GM12878 (cell line): ENCODE results near the gene TACR1. TPM values are rescaled to one million over a fixed set of nuclear protein-coding genes. Genes with fewer than 3 reads are reported as not detected.

Experiments
- ATAC-seq: fragments of 200-7000 bp; cut with Tn5 transposase; 3 replicates; pipeline ENCODE4 v1.9.1; 2020; ENCODE audit warnings: mild to moderate bottlenecking, moderate library complexity
- BruUV-seq: library from RNA; stranded (reverse); fragments of 400-500 nt; replicated peaks from 2 replicates; lab custom pipeline; 2021; lab: Mats Ljungman, UMichigan
- CTCF ChIA-PET: fragments of 300-600 bp; sonication (Branson Sonifier 250); formaldehyde crosslinking; extraction: SDS; loops from one replicate; lab custom pipeline; 2021; ENCODE audit warnings: inconsistent platforms; lab: Yijun Ruan, JAX
- POLR2A ChIA-PET: fragments of 350-600 bp; formaldehyde crosslinking; extraction: SDS; loops from one replicate; lab custom pipeline; 2021; ENCODE audit warnings: inconsistent platforms; lab: Charles Lee
- RAD21 ChIA-PET: fragments of 300-600 bp; sonication (Branson Sonifier 250); formaldehyde crosslinking; loops from one replicate; lab custom pipeline; 2023; ENCODE audit warnings: antibody characterized with exemption; ENCODE audit not compliant: unreplicated experiment; lab: Charles Lee
- SMC1A ChIA-PET: fragments of 300-600 bp; sonication (Branson Sonifier 250); formaldehyde crosslinking; loops from one replicate; lab custom pipeline; 2023; ENCODE audit not compliant: unreplicated experiment, uncharacterized antibody; lab: Charles Lee
- DNase-seq: peaks from one replicate; pipeline ENCODE4 v3.0.0-alpha.2; 2011; ENCODE audit warnings: low read depth, low spot score
- FAIRE-seq: peaks from 3 replicates; lab custom pipeline; 2011; peaks lifted over from hg19 to GRCh38; lab: Jason Lieb, UNC
- H2AFZ ChIP-seq: 2 replicates; pipeline ENCODE4 v1.6.0; 2011; ENCODE audit warnings: low read depth, low read length, control low read depth; ENCODE audit not compliant: control insufficient read depth
- H3K27ac ChIP-seq: 2 replicates; pipeline ENCODE4 v1.5.1; 2011; ENCODE audit warnings: control low read depth; ENCODE audit not compliant: control insufficient read depth, insufficient read depth
- H3K27me3 ChIP-seq, 2 experiments: replicated peaks in 1 of 2; 2 replicates each; pipeline versions ENCODE4 v1.6.0 to v1.6.1; 2011; ENCODE audit warnings: low read length in 1 of 2; ENCODE audit not compliant: control insufficient read depth in 2 of 2, insufficient read depth in 2 of 2
- H3K36me3 ChIP-seq, 2 experiments: 2 replicates each; pipeline ENCODE4 v1.5.1; 2011; ENCODE audit warnings: low read length in 1 of 2; ENCODE audit not compliant: control insufficient read depth in 2 of 2, insufficient read depth in 2 of 2
- H3K4me1 ChIP-seq: 2 replicates; pipeline ENCODE4 v1.6.1; 2011; ENCODE audit warnings: mild to moderate bottlenecking, low read length, moderate library complexity, mixed read lengths; ENCODE audit not compliant: control insufficient read depth, insufficient read depth
- H3K4me2 ChIP-seq: 2 replicates; pipeline ENCODE4 v1.6.0; 2011; ENCODE audit warnings: control low read depth; ENCODE audit not compliant: control insufficient read depth, insufficient read depth
- H3K4me3 ChIP-seq: fragments of 200-600 bp; sonication (generic); 2 replicates; pipeline ENCODE4 v1.5.1; 2016
- H3K79me2 ChIP-seq: 2 replicates; pipeline ENCODE4 v1.6.0; 2011; ENCODE audit warnings: low read length; ENCODE audit not compliant: control insufficient read depth, insufficient read depth
- H3K9ac ChIP-seq: 2 replicates; pipeline ENCODE4 v1.8.0; 2011; ENCODE audit warnings: low read length, control low read depth, mixed read lengths; ENCODE audit not compliant: control insufficient read depth, insufficient read depth
- H3K9me3 ChIP-seq: replicated peaks from 3 replicates; pipeline ENCODE4 v1.5.1; 2011; ENCODE audit warnings: mild to moderate bottlenecking, low read length; ENCODE audit not compliant: control insufficient read depth, insufficient read depth
- H4K20me1 ChIP-seq: 2 replicates; pipeline ENCODE4 v1.6.0; 2011; ENCODE audit not compliant: control insufficient read depth, insufficient read depth
- ASH2L ChIP-seq: fragments of 300-600, 200-600 bp; sonication (generic); IDR thresholded peaks from 2 replicates; pipeline ENCODE4 v1.6.1; 2017; ENCODE audit warnings: low read depth, mild to moderate bottlenecking, borderline replicate concordance
- CBX5 ChIP-seq: sonication (generic); IDR thresholded peaks from 2 replicates; pipeline ENCODE4 v1.6.1; 2016; ENCODE audit warnings: low read depth, moderate library complexity, mild to moderate bottlenecking, inconsistent platforms
- DPF2 ChIP-seq: fragments of 450-650 bp; IDR thresholded peaks from 2 replicates; pipeline ENCODE4 v1.6.1; 2017; ENCODE audit warnings: mild to moderate bottlenecking
- E2F8 ChIP-seq: fragments of 450-650 bp; IDR thresholded peaks from 2 replicates; pipeline ENCODE4 v1.6.1; 2018; ENCODE audit warnings: mild to moderate bottlenecking, low read depth, moderate library complexity; ENCODE audit not compliant: partially characterized antibody
- HCFC1 ChIP-seq: fragments of 150-350 bp; IDR thresholded peaks from 2 replicates; pipeline ENCODE4 v1.6.1; 2014; ENCODE audit warnings: low read length
- HDGF ChIP-seq: fragments of 450-650 bp; IDR thresholded peaks from 2 replicates; pipeline ENCODE4 v1.6.1; 2016; ENCODE audit warnings: antibody characterized with exemption
- LARP7 ChIP-seq: fragments of 450-650 bp; IDR thresholded peaks from 2 replicates; pipeline ENCODE4 v1.6.1; 2017; ENCODE audit warnings: mild to moderate bottlenecking
- MEF2A ChIP-seq: IDR thresholded peaks from 2 replicates; pipeline ENCODE4 v1.6.1; 2011; ENCODE audit warnings: low read depth, mild to moderate bottlenecking, low read length, moderate library complexity; ENCODE audit not compliant: insufficient read depth
- RELB ChIP-seq: fragments of 450-650 bp; IDR thresholded peaks from 2 replicates; pipeline ENCODE4 v1.6.1; 2017; ENCODE audit warnings: low read depth, mild to moderate bottlenecking, moderate library complexity
- SIN3A ChIP-seq: IDR thresholded peaks from 2 replicates; pipeline ENCODE4 v1.6.1; 2012; ENCODE audit warnings: low read depth, low read length, improper control_type of control experiment
- STAT3 ChIP-seq: IDR thresholded peaks from 2 replicates; pipeline ENCODE4 v1.6.1; 2011; ENCODE audit warnings: low read depth, low read length, improper control_type of control experiment
- TARDBP ChIP-seq: IDR thresholded peaks from 2 replicates; pipeline ENCODE4 v1.6.1; 2016; ENCODE audit warnings: borderline replicate concordance
- TCF12 ChIP-seq: IDR thresholded peaks from 2 replicates; pipeline ENCODE4 v1.6.1; 2011; ENCODE audit warnings: low read depth, mild to moderate bottlenecking, low read length
- TCF7 ChIP-seq: IDR thresholded peaks from 2 replicates; pipeline ENCODE4 v1.6.1; 2014; ENCODE audit warnings: antibody characterized with exemption, borderline replicate concordance
- ZNF274 ChIP-seq: IDR thresholded peaks from one replicate; pipeline ENCODE4 v1.8.0; 2011; ENCODE audit not compliant: insufficient read length, insufficient read depth
- ZZZ3 ChIP-seq: IDR thresholded peaks from 2 replicates; pipeline ENCODE4 v1.6.1; 2011; ENCODE audit warnings: low read depth; ENCODE audit not compliant: control insufficient read depth, insufficient read length
- WGBS: methylation state at CpG from one replicate; pipeline ENCODE4 v1.1.6; 2016; ENCODE audit warnings: low lambda C conversion rate; ENCODE audit not compliant: insufficient replicate concordance, insufficient coverage; ENCODE audit errors: missing lambda C conversion rate; 5-methylcytosine and 5-hydroxymethylcytosine counted together
- in situ Hi-C: fragments of 300-500 bp; cut with MboI; formaldehyde crosslinking; loops from 9 replicates; pipeline ENCODE4 v1.14.3; 2018; ENCODE audit warnings: mixed read lengths
- intact Hi-C: fragments of 100-400 bp; cut with micrococcal nuclease; formaldehyde crosslinking; loops from one replicate; pipeline ENCODE4 v1.14.2; 2022; ENCODE audit not compliant: unreplicated experiment
- polyA plus RNA-seq, 11 experiments: library from polyadenylated mRNA; depleted of rRNA in 4 of 11; unstranded in 6 of 11; stranded (reverse) in 5 of 11; fragments of >200 nt; fragmentation: Nextera tagmentation in 4 of 11; fragmentation: Illumina TruSeq in 1 of 11; extraction: Ambion mirVana in 4 of 11; extraction: Trizol in 1 of 11; gene quantifications; 1 replicate in 1 of 11; 2 replicates in 10 of 11; pipeline versions ENCODE4 v1.2.1 to v1.2.3, GENCODE V29; 2011 to 2016; ENCODE audit warnings: inconsistent platforms in 2 of 11, missing spikeins in 2 of 11, low read depth in 1 of 11
- total RNA-seq, 4 experiments: library from RNA; depleted of rRNA in 3 of 4; stranded (reverse); fragments of >200 nt in 3 of 4; fragmentation: Illumina TruSeq in 1 of 4; extraction: Trizol in 1 of 4; gene quantifications; 2 replicates each; pipeline versions ENCODE4 v1.2.1 to v1.2.3, GENCODE V29; 2013 to 2021

TACR1 gene
- total and polyA plus RNA-seq, 10 of the 15 experiments (the other 5 are each of a cell fraction or from before 2014, with no cell fraction given): 0.04 to 1.4 (median 0.15) TPM

- Histone ChIP-seq H3K4me3 (no peak overlapping the region), H3K9me3 (no peaks in the 10 kb centered on the region; the same call in 2 of the 3 replicates), H3K4me1 (no peaks in the 10 kb centered on the region), H4K20me1 (no peaks in the 10 kb centered on the region), H3K27me3 (no peaks in the 10 kb centered on the region), H3K4me2 (no peak overlapping the region), H3K9ac (no peak overlapping the region), H2AFZ (no peak overlapping the region), H3K79me2 (no peaks in the 10 kb centered on the region), H3K36me3 (no peaks in the 10 kb centered on the region), H3K27ac (no peak overlapping the region)
- ATAC-seq (no peak), DNase-seq (no peak), FAIRE-seq (no peak)
- in situ Hi-C loops: no loop called here
- intact Hi-C loops: no loop called here
- ChIA-PET CTCF (no interaction called here), POLR2A (no interaction called here), RAD21 (no interaction called here), SMC1A (no interaction called here)
- BruUV-seq: no TSS peak
- 0% methylated on average over 2 of the region's 2 CpGs for WGBS
- TF ChIP-seq LARP7 (no peak), TCF12 (no peak), CBX5 (no peak), E2F8 (no peak), RELB (no peak), HCFC1 (no peak), TARDBP (no peak), TCF7 (no peak), SIN3A (no peak), ASH2L (no peak), ZNF274 (no peak), ZZZ3 (no peak), HDGF (no peak), STAT3 (no peak), MEF2A (no peak), DPF2 (no peak)
These were observed 21.9 kb downstream of the TACR1 start for GRCh38 chr2:75177427-75177826.
